NCI-H1436 (cell line): ENCODE measurements around the gene DRC1.

ENCODE experiments used
- DNase-seq: peaks from one replicate; lab custom pipeline; 2025; lab: John Stamatoyannopoulos, UW

Gene DRC1

DNA sequence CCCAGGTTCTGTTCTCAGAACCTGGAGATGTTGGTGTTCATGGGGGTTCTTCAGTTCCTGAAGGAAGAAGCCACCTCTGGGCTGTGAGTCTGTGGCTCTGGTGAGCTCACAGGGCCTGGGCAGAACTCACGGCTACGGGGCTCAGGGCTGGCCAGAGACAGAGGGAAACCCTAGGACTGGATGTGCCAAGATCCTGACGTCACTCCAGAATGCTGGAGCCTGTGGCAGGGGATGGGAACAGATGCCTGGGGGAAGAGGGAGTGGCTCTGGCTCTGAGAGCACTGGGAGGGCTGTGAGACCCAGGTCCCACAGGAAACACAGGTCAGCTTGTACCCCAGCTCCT lies 76.2 kb downstream of the DRC1 start, which contains the start of gene OTOF:
OTOF (minus strand) TSS at position 214 of the 343 bp plus-strand sequence.
- no peak for DNase-seq

GRCh38 chr2:26478366-26478765 lies 76.6 kb downstream of the DRC1 start:
- DNase-seq = no peak

DNA sequence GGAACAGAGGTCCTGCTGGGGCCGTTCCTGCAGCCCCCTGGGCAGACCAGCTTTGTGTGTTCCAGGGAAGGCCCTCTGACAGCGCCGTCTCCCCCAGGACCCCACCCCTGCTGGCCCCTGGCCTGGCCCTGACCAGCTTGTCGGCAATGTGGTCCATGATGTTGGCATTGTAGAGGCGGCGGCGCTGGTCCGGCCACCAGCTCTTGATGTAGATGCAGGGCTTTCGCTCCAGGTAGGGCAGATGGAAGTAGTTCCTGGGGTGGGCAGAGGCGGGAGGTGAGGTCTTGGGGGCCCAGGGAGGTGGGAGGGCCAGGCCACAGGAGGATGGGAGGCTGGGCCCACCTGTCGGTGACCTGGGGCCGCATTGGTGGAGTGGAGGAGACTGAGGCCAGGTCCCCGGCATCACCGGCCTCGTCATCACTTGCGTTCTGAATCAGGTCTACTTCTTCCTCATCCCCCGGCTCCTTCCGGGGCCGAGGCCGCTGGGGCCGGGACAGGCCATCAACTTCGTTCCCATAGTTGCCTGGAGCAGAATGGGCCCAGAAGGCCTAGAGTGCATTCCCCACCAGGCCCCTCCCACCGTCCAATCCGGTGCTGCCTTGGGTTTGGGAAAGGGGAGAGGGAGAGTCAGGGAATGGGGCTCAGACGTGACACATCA lies 77.5 kb downstream of the DRC1 start:
- no peak for DNase-seq

DNA sequence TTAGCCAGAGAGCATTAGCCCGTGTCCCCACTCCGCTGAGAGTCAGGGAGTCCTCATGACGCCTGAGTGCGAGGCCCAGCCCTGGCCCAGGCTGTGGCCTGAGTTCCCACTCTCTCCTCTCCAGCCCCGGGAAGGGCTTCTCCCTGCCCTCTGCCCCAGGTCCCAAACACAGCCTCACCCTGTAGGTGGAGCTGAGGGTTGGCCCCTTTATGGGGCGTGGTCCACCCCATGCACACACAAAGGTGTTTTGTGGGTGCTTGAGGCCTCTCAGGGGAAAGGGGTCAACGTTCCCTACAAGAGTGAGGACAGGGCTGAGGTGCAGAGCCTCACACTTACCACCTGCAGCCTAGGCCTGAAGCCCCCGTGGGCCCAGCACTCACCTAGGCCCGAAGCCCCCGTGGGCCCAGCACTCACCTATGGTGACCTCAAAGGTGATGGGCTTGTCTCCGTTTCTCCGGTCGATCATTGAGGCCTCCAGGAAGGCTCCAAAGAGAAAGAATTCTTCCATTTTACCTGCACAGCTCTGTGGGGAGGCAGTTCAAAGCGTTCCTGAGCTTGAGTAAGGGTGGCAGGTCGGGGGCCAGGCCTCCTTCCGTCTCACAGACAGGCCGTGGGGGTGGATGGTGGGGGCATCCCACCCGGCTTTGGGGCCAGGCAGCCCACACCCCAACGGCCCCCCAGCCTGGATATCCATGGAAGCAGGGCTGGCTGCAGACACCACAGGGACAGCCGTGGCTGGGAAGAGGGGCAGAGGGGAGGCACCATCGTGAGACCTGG lies 78.3 kb downstream of the DRC1 start:
- DNase-seq = no peak

DNA sequence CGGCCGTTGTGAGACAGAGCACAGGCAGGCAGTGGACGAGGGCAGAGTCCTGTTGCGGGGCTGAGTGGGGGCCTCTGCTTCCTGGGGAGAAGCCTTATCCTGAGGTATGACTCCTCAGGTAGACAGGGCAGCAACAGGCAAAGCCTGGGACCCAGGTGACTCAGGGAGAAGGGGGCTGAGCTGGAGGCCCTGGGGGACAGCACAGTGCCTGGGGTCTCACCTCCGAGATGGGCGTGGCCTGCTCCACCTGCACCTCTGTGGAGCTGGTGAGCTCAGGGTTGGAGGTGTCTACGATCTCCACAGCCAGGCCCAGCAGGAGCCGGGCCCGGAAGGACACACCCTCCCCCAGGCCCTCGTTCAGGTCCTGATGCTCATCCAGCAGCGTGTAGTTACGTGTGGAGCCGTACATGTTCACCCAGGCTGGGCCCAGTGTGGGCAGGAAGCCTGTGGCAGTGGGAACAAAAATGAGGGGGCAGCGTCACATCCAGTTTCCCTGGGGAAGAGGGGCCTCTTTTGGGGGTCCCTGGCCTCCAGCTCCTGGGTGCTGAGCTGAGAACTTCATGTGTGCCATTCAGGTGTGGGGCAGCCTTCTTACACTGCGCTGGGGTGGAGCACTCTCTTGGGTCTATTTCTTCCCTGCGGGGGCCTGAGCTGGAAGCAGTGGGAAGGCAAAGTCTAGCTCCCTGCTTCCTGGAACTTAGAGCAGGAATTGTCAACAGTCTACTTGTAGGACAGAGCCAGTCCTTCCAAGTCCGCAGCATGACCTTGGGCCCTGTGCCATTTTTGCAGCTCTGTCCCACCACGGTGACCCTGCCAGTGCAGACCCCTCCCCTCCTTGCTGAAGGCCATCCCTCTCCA lies 79.1 kb downstream of the DRC1 start:
- DNase-seq = no peak

DNA sequence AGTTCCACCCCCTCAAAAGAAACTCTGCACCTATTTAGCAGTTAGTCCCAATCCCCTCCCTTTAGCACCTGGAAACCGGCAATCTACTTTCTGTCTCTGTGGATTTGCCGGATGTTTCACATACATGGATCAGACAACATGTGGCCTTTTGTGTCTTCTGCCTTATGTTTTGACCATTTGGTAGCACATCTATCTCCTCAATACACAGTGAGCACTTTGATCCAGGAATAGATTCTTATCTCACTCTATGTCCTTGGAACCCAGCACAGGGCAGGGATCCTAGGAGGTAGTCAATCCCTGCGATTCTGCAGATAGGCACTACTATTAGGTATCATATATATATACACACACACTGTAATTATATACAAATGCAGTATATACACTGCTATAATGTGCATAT lies 80.0 kb downstream of the DRC1 start:
- no peak for DNase-seq

- DNase-seq = no peak
Measured at GRCh38 chr2:26482211-26483026, 80.7 kb downstream of the DRC1 start.

DNA sequence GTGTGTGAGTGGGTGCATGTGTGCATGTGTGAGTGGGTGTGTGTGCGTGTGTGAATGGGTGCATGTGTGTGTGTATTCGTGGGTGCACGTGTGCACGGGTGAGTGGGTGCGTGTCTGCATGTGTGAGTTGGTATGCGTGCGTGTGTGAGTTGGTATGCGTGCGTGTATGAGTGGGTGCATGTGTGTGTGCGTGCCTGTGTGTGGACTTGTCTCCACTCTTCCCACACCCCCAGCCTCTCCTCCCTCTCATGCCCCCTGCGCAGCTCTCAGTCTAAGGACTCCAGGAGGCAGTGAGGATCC lies 81.3 kb downstream of the DRC1 start:
- no peak for DNase-seq

GRCh38 chr2:26483516-26483915 lies 81.8 kb downstream of the DRC1 start:
- no peak for DNase-seq

- no peak for DNase-seq
Measured at GRCh38 chr2:26483957-26484565, 82.3 kb downstream of the DRC1 start.

DNA sequence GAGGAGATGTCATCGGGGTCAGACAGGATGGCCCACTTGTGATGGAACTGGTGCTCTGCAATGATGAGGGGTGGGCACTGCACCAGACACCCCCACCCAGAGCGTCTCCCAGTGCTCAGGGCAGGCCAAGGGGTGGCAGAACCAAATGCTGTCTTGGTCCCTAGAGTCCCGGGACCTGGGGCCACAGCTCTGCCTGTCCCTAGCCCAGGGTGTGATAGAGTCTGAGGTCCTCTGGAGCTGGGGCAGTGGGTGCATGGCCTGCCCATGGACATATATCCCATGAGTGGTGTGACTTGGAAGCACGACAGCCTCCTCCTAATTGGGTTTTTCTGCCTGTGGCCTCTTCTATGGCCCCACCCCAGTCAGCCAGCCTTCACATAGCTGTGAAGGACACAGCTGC lies 82.9 kb downstream of the DRC1 start:
- DNase-seq = no peak

DNA sequence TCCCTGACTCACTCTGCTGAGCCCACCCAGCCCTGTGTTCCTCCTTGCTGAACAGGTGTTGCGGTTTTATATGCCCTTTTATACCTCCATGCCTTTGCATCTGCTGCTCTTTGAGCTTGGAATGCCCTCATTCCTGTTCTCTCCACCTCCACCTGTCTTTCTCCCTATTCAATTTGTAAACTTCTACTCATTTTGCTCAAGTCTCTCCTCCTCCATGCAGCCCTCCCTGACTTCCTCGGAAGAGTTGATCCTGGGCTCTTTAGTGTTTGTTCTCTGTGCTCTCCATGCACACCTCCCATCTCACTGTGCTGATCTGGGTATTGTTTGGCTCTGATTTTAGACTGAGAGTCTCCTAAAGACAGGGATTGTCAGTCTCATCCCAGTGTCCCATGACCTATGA lies 83.4 kb downstream of the DRC1 start:
- no peak for DNase-seq

DNA sequence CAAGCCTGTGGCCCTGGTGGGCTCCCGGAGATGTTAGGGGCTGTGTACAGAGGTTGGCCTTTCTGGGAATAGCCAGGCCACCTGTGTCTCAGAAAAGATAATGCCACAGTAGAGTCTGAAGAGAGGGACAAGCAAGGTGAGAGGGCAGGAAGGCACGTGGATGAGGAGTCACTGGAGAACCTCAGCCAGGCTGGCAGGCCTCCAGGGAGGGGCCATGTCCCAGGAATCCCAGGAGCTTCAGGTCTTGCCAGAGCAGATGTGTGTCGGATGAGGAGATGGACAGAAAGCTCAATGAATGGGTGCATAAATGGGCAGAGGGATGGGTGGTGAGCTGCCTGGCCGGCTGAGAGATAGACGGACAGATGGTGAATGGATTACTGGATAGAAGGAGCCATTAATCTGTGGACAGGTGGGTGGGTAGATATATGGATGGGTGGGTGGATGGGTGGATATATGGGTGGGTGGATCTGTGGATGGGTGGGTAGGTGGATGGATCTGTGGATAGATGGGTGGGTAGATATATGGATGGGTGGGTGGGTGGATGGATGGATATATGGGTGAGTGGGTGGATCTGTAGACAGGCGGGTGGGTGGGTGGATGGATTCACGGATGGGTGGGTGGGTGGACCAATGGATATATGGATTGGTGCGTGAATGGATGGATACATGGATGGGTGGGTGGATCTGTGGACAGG lies 84.2 kb downstream of the DRC1 start:
- DNase-seq = no peak

DNA sequence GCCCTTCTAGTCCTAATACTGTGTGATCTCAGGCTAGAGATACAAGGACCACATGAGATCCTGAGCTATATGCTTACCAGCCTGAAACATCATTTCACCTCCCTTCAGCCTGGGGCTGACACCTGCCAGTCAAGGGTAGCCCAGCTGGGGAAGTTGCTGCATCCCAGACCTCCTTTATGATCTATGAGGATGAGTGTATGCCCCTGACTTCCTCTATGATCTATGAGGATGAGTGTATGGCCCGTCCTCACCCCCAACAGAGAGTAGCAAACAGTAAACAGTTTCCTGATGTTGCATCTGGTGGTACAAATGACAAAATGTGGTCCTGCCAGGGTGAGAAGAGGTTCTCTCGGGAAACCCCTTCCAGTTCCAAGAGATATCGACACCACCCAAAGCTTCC lies 85.1 kb downstream of the DRC1 start:
- no peak for DNase-seq

DNA sequence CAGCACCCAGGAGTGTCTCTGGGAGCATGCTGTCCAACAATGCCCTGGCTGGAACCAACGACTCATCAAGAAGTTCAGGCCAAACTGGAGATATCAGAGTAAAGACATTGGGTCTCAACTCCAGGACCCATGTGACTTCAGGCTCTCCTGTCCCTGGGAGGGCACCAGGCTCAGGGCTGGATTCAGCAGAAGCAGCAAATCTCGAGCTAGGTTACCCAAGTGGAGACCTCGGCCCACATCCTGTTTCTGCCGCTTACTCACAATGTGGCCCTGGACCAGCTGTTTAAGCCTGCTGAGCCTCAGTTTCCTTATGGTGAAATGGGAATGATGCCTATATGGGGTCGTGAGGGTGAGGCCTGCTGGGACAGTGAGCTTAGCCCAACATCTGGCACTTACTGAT lies 85.5 kb downstream of the DRC1 start:
- DNase-seq = no peak

GRCh38 chr2:26488463-26489212 lies 86.9 kb downstream of the DRC1 start:
- DNase-seq = no peak

GRCh38 chr2:26489213-26489850 lies 87.6 kb downstream of the DRC1 start:
- no peak for DNase-seq

DNA sequence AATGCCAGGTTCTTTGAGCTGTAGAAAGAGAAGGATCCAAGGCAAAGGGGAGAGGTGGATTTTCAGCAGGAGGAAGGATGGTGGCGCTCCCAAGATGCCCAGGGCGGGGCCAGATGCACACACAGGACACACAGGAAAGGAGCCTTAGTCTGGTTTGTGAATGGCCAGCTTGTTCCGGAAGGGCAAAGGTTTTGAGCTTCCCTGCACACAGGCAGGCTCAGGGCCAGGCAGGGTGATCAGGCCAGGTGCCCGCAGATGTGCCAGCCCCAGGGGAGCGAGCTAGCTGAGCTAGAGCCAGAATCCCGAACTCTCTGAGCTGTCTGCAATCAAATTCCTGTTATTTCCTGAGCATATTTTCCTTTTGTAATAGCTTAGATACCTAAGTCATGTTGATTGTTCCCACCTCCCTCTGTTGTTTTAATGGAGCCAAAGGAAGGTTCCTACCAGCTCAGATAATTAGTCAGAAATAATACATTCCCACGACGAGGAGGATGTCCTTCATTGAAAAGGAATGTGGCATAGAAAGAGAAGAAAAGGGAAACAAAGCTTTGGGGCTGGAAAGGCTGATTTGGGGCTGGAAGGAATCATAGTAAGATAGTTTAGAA lies 89.9 kb downstream of the DRC1 start:
- no peak for DNase-seq

DNA sequence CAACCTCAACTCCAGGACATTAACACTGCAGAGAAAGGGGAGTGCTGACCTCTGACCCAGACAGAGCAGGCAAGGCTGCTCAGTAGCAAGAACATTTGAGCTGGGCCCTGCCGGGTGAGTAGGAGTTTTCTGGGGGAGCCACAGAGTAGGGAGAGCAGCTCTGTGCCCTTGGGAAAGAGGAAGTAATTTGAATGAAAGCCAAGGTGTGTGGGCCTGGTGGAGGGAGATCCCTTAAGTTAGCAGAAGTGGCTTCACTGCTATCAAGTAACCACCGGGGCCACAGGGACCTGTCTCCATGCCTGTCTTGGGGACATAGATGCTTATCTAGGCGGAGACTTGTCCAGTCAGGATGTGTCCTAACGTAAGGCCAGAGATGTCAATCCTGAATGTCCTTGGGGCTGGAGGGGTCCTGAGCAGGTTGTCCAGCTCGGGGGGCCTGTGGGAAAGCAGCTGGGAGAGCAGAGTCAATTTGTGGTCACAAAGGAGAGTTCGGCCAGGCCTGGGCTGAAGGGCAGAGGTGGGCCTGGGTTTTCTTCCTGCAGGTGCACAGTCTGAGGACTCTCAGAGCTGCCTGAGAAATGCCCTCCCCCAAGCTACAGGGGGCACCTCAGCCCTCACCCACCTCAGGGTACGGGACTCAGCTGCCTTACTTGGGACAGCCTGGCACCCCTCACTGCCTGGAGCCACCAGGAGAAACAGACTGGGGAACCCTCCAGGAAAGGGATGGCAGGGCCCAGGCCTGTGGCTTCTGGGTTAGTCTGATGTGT lies 91.2 kb downstream of the DRC1 start:
- DNase-seq = no peak
